ENCODE measurements around the gene GLI2.

GLI2 gene

GRCh38 chr2:120715353-120715752 lies 20.3 kb upstream of the GLI2 start:
- no peak for DNase-seq

- no peak for DNase-seq
Observed at GRCh38 chr2:120715941-120716340, 19.7 kb upstream of the GLI2 start.

GRCh38 chr2:120716641-120717585 lies 18.8 kb upstream of the GLI2 start:
- DNase-seq, result no peak

- DNase-seq, result no peak
Observed at GRCh38 chr2:120719491-120719890, 16.2 kb upstream of the GLI2 start.

- no peak for DNase-seq
Observed at GRCh38 chr2:120720231-120720630, 15.4 kb upstream of the GLI2 start.

GRCh38 chr2:120720746-120721375 lies 14.8 kb upstream of the GLI2 start:
- DNase-seq, result no peak

GRCh38 chr2:120722246-120722567 lies 13.5 kb upstream of the GLI2 start:
- DNase-seq, result no peak

- no peak for DNase-seq
Observed at GRCh38 chr2:120722568-120723421, 12.9 kb upstream of the GLI2 start.

GRCh38 chr2:120726245-120726644 lies 9.4 kb upstream of the GLI2 start:
- DNase-seq, result no peak

GRCh38 chr2:120729406-120730399 lies 6.0 kb upstream of the GLI2 start:
- DNase-seq, result no peak

GRCh38 chr2:120731175-120731574 lies 4.5 kb upstream of the GLI2 start:
- no peak for DNase-seq

GRCh38 chr2:120732506-120733237 lies 3.0 kb upstream of the GLI2 start:
- no peak for DNase-seq

GRCh38 chr2:120733238-120733932 lies 2.3 kb upstream of the GLI2 start:
- DNase-seq, result no peak

- DNase-seq, result no peak
Observed at GRCh38 chr2:120734930-120735651, 577 bp upstream of the GLI2 start.

GRCh38 chr2:120736202-120736623 lies 545 bp downstream of the GLI2 start:
- no peak for DNase-seq

- DNase-seq, result no peak
Observed at GRCh38 chr2:120736624-120737339, 1.1 kb downstream of the GLI2 start.

- no peak for DNase-seq
Observed at GRCh38 chr2:120737340-120738101, 1.9 kb downstream of the GLI2 start.

- no peak for DNase-seq
Observed at GRCh38 chr2:120738117-120738516, 2.4 kb downstream of the GLI2 start.

All from Kasumi-1 (cell line).